K562 (cell line): ENCODE results near the gene SIRT7. TPM values are rescaled to one million over a fixed set of nuclear protein-coding genes. Genes with fewer than 3 reads are reported as not detected.

Experiments
- BMI1 ChIP-seq: fragments of 150-350 bp; IDR thresholded peaks from 2 replicates; pipeline ENCODE4 v1.6.1; 2014; ENCODE audit warnings: low read length
- CTBP1 ChIP-seq: fragments of 450-650 bp; IDR thresholded peaks from 2 replicates; pipeline ENCODE4 v1.6.1; 2016; ENCODE audit warnings: borderline replicate concordance
- PTRF ChIP-seq: fragments of 450-650 bp; IDR thresholded peaks from 2 replicates; pipeline ENCODE4 v1.6.1; 2016; ENCODE audit warnings: mild to moderate bottlenecking, missing genetic modification characterization, missing compliant biosample characterization
- SRSF7 ChIP-seq: fragments of 200-400 bp; formaldehyde crosslinking; optimal IDR thresholded peaks from 2 replicates; pipeline ENCODE3; 2017; ENCODE audit warnings: mild to moderate bottlenecking, low read depth, low read length
- TEAD1 ChIP-seq, 2 experiments: fragments of 450-650 bp in 1 of 2; sonication (generic) in 1 of 2; formaldehyde crosslinking; IDR thresholded peaks; 2 replicates each; pipeline versions ENCODE4 v1.4.0 to v1.8.0; 2020 to 2022; ENCODE audit warnings: mild to moderate bottlenecking in 2 of 2, missing genetic modification reagents in 1 of 2
- ZBTB43 ChIP-seq: sonication (generic); formaldehyde crosslinking; IDR thresholded peaks from 2 replicates; pipeline ENCODE4 v1.8.0; 2023; ENCODE audit warnings: mild to moderate bottlenecking, missing genetic modification reagents
- ZBTB9 ChIP-seq: fragments of 450-650 bp; formaldehyde crosslinking; IDR thresholded peaks from 2 replicates; pipeline ENCODE4 v1.4.0; 2020; ENCODE audit warnings: mild to moderate bottlenecking, moderate library complexity
- ZNF592 ChIP-seq: fragments of 450-650 bp; IDR thresholded peaks from 2 replicates; pipeline ENCODE4 v1.6.1; 2017; ENCODE audit warnings: antibody characterized with exemption, mild to moderate bottlenecking
- ZSCAN29 ChIP-seq: fragments of 450-650 bp; IDR thresholded peaks from 2 replicates; pipeline ENCODE4 v1.6.1; 2017
- polyA plus RNA-seq, 8 experiments: library from polyadenylated mRNA; depleted of rRNA in 4 of 8; stranded (reverse) in 5 of 8; unstranded in 3 of 8; fragments of >200 nt; fragmentation: Nextera tagmentation in 2 of 8; fragmentation: Illumina TruSeq in 1 of 8; extraction: Ambion mirVana in 2 of 8; extraction: Trizol in 1 of 8; gene quantifications; 2 replicates each; pipeline versions ENCODE4 v1.2.1 to v1.2.3, GENCODE V29; 2011 to 2014; ENCODE audit warnings: inconsistent platforms in 1 of 8, missing spikeins in 1 of 8
- total RNA-seq, 7 experiments: library from RNA; depleted of rRNA in 6 of 7; stranded (reverse); fragments of >200 nt in 6 of 7; fragmentation: Illumina TruSeq in 2 of 7; extraction: Trizol in 2 of 7; gene quantifications; 2 replicates each; pipeline versions ENCODE4 v1.2.1 to v1.2.3, GENCODE V29; 2011 to 2021; ENCODE audit warnings: low replicate concordance in 1 of 7
- TF ChIP-seq, protein P1 (sequence below): fragments of 450-650 bp; IDR thresholded peaks from 2 replicates; pipeline ENCODE4 v1.6.1; 2016; ENCODE audit warnings: mild to moderate bottlenecking
- TF ChIP-seq, protein P2 (sequence below): IDR thresholded peaks from 3 replicates; pipeline ENCODE4 v1.6.1; 2011; ENCODE audit warnings: borderline replicate concordance, mild to moderate bottlenecking, moderate library complexity; ENCODE audit not compliant: insufficient read length; ENCODE audit errors: extremely low read depth

SIRT7 gene
- total and polyA plus RNA-seq, 9 of the 15 experiments (the other 6 are each of a cell fraction or from before 2014, with no cell fraction given): 1.6 to 54.8 (median 20.3) TPM

DNA sequence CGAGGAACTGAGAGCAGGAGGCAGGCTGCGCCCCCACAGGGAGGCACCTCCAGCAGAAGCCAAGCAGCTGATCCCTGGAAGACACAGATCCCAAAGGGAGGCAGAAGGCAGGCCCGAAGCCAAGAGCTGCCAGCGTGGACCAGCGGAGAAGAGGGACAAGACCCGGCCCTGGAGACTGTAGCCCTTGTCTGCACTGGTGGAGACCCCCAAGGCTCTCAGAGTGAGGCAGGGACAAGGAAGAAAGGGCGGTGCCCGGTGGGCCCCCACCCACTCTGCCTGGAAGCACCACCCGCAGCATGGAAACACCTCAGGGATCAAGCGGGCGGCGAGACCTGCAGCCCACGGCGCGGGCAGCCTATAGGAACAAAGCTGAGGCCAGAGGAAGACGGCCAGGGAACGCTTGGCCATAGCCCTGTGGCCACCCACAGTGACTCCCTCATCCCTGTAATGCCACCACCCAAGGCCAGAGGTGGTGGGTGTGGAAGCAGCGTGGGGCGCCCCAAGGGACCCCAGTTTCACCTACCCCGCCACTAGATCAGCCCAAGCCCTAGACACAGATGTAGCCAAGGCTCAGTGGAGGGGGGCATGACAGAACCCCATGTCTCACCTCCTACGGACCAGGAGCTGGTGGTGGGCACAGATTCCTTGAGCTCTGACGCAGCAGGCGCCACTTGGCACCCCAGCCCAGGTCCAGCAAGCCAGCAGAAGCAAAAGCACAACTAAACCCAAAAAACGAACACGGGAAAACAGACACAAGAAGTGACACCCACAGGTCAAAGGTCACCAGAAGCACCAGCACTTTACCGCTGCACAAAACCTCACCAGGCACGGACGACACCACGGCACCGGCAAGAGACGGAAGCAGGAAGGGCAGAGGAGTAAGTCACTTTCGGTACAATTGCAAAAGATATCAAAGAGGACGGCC, 2.9 kb upstream of the SIRT7 start (continued):
- TF ChIP-seq PTRF (tag) (no peak), SRSF7 (no peak), ZNF592 (0 out of 2 replicates have a peak, but pooled peaks have one; percentile 34), ZBTB9 (CRISPR knock-in tag) (no peak), ZSCAN29 (no peak), TEAD1 (CRISPR knock-in tag; IDR thresholded peaks at IDR 0.05) (no peak), ZBTB43 (CRISPR knock-in tag) (no peak), CTBP1 (no peak), BMI1 (no peak)
- TF ChIP-seq, protein P1, sequence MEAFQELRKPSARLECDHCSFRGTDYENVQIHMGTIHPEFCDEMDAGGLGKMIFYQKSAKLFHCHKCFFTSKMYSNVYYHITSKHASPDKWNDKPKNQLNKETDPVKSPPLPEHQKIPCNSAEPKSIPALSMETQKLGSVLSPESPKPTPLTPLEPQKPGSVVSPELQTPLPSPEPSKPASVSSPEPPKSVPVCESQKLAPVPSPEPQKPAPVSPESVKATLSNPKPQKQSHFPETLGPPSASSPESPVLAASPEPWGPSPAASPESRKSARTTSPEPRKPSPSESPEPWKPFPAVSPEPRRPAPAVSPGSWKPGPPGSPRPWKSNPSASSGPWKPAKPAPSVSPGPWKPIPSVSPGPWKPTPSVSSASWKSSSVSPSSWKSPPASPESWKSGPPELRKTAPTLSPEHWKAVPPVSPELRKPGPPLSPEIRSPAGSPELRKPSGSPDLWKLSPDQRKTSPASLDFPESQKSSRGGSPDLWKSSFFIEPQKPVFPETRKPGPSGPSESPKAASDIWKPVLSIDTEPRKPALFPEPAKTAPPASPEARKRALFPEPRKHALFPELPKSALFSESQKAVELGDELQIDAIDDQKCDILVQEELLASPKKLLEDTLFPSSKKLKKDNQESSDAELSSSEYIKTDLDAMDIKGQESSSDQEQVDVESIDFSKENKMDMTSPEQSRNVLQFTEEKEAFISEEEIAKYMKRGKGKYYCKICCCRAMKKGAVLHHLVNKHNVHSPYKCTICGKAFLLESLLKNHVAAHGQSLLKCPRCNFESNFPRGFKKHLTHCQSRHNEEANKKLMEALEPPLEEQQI: no peak
- TF ChIP-seq, protein P2, sequence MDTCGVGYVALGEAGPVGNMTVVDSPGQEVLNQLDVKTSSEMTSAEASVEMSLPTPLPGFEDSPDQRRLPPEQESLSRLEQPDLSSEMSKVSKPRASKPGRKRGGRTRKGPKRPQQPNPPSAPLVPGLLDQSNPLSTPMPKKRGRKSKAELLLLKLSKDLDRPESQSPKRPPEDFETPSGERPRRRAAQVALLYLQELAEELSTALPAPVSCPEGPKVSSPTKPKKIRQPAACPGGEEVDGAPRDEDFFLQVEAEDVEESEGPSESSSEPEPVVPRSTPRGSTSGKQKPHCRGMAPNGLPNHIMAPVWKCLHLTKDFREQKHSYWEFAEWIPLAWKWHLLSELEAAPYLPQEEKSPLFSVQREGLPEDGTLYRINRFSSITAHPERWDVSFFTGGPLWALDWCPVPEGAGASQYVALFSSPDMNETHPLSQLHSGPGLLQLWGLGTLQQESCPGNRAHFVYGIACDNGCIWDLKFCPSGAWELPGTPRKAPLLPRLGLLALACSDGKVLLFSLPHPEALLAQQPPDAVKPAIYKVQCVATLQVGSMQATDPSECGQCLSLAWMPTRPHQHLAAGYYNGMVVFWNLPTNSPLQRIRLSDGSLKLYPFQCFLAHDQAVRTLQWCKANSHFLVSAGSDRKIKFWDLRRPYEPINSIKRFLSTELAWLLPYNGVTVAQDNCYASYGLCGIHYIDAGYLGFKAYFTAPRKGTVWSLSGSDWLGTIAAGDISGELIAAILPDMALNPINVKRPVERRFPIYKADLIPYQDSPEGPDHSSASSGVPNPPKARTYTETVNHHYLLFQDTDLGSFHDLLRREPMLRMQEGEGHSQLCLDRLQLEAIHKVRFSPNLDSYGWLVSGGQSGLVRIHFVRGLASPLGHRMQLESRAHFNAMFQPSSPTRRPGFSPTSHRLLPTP: no peak
